ENCODE results near the gene SCARB1. TPM values are rescaled to one million over a fixed set of nuclear protein-coding genes. Genes with fewer than 3 reads are reported as not detected.
"Not testable (repeated sequence)": the region's sequence is repeated elsewhere in the genome, so short reads cannot be mapped to it uniquely, and the experiment has no call there.

The SCARB1 gene
- total RNA-seq, 1 donor from 2014 or later = 81.1 TPM

- no peak for TF ChIP-seq CTCF (IDR thresholded peaks at IDR 0.05)
- no peaks in the 10 kb centered on the region for H3K4me1 ChIP-seq
- no peaks in the 10 kb centered on the region for H3K27me3 ChIP-seq
- H3K4me3 ChIP-seq = no peak overlapping the region
- H3K36me3 ChIP-seq = no peaks in the 10 kb centered on the region
- no peak for DNase-seq (ENCODE audit: low spot score in 2 of 2)
- no peak overlapping the region for H3K27ac ChIP-seq
- no peaks in the 10 kb centered on the region for H3K9me3 ChIP-seq
- intact Hi-C loops (cut with DNase I) = no loop called here
These were observed 21.1 kb upstream of the SCARB1 start for GRCh38 chr12:124884587-124885438.

GRCh38 chr12:124883263-124884130 is 19.8 kb upstream of the SCARB1 start:
- TF ChIP-seq CTCF (IDR thresholded peaks at IDR 0.05) = no peak
- no peaks in the 10 kb centered on the region for H3K27me3 ChIP-seq
- no peak overlapping the region for H3K27ac ChIP-seq
- intact Hi-C loops (cut with DNase I) = no loop called here
- H3K9me3 ChIP-seq = no peaks in the 10 kb centered on the region
- no peaks in the 10 kb centered on the region for H3K36me3 ChIP-seq
- H3K4me1 ChIP-seq = no peaks in the 10 kb centered on the region
- no peak for DNase-seq (ENCODE audit: low spot score in 2 of 2)
- H3K4me3 ChIP-seq = no peak overlapping the region

- Histone ChIP-seq H3K27ac (no peak overlapping the region), H3K4me3 (no peak overlapping the region), H3K27me3 (no peaks in the 10 kb centered on the region), H3K36me3 (no peaks in the 10 kb centered on the region), H3K9me3 (no peaks in the 10 kb centered on the region), H3K4me1 (no peaks in the 10 kb centered on the region)
- DNase-seq (ENCODE audit: low spot score in 2 of 2) = no peak
- intact Hi-C loops (cut with DNase I) = no loop called here
- TF ChIP-seq CTCF (IDR thresholded peaks at IDR 0.05) = no peak
These were observed 17.5 kb upstream of the SCARB1 start for GRCh38 chr12:124881123-124881522.

- DNase-seq (ENCODE audit: low spot score in 2 of 2); H3K4me1 ChIP-seq; H3K27ac ChIP-seq; intact Hi-C loops (cut with DNase I); H3K36me3 ChIP-seq; H3K4me3 ChIP-seq; H3K27me3 ChIP-seq; H3K9me3 ChIP-seq: not testable (repeated sequence)
These were observed 16.7 kb upstream of the SCARB1 start for GRCh38 chr12:124880335-124880734.

- intact Hi-C loops (cut with DNase I) = no loop called here
- no peaks in the 10 kb centered on the region for H3K4me1 ChIP-seq
- H3K27me3 ChIP-seq = no peaks in the 10 kb centered on the region
- H3K4me3 ChIP-seq = no peak overlapping the region
- DNase-seq (ENCODE audit: low spot score in 2 of 2) = no peak
- no peaks in the 10 kb centered on the region for H3K9me3 ChIP-seq
- H3K36me3 ChIP-seq = no peaks in the 10 kb centered on the region
- H3K27ac ChIP-seq = no peak overlapping the region
- TF ChIP-seq CTCF (IDR thresholded peaks at IDR 0.05) = no peak
These were observed 15.3 kb upstream of the SCARB1 start for GRCh38 chr12:124878795-124879516.
